IPS DF 6.9 (cell line): Measurements from ENCODE around the gene SLC7A1.

Experiments used
- DNase-seq: peaks from one replicate; pipeline ENCODE4 v3.0.0-alpha.2; 2013; ENCODE audit warnings: low read depth, low spot score
- H3K27ac ChIP-seq: one replicate; pipeline ENCODE4 v1.5.1; 2013; ENCODE audit warnings: low read length, control low read depth
- H3K27me3 ChIP-seq: 2 replicates; pipeline ENCODE4 v1.6.1; 2013; ENCODE audit warnings: mild to moderate bottlenecking, low read length; ENCODE audit not compliant: control insufficient read depth, insufficient read depth
- H3K36me3 ChIP-seq: 2 replicates; pipeline ENCODE4 v1.6.1; 2013; ENCODE audit warnings: low read length; ENCODE audit not compliant: control insufficient read depth, insufficient read depth
- H3K4me1 ChIP-seq: 2 replicates; pipeline ENCODE4 v1.6.1; 2013; ENCODE audit warnings: low read length; ENCODE audit not compliant: control insufficient read depth, insufficient read depth
- H3K4me3 ChIP-seq: 2 replicates; pipeline ENCODE4 v1.5.1; 2013; ENCODE audit warnings: mild to moderate bottlenecking, low read length
- H3K9me3 ChIP-seq: 2 replicates; pipeline ENCODE4 v1.6.1; 2013; ENCODE audit warnings: low read length, inconsistent platforms; ENCODE audit not compliant: control insufficient read depth, insufficient read depth
- WGBS: extraction: QIAGEN DNeasy Blood & Tissue Kit; methylation state at CpG from one replicate; pipeline ENCODE4 v1.1.7; 2013; ENCODE audit warnings: mixed read lengths, missing lambda C conversion rate; ENCODE audit not compliant: insufficient read length, insufficient coverage; 5-methylcytosine and 5-hydroxymethylcytosine counted together

Gene SLC7A1

GRCh38 chr13:29503041-29503837, 92.2 kb downstream of the SLC7A1 start:
- Histone ChIP-seq H3K4me3 (no peak overlapping the region), H3K36me3 (no peaks in the 10 kb centered on the region), H3K9me3 (no peaks in the 10 kb centered on the region), H3K27ac (no peak overlapping the region), H3K4me1 (no peaks in the 10 kb centered on the region), H3K27me3 (no peaks in the 10 kb centered on the region)
- no CpG with 5 or more reads among the region's 32 CpGs for WGBS
- peak; percentile 18 for DNase-seq

GRCh38 chr13:29502391-29503008, 93.0 kb downstream of the SLC7A1 start:
- no CpG with 5 or more reads among the region's 13 CpGs for WGBS
- Histone ChIP-seq H3K36me3 (no peaks in the 10 kb centered on the region), H3K9me3 (no peaks in the 10 kb centered on the region), H3K4me3 (no peak overlapping the region), H3K27me3 (no peaks in the 10 kb centered on the region), H3K27ac (no peak overlapping the region), H3K4me1 (no peaks in the 10 kb centered on the region)
- no peak for DNase-seq

GRCh38 chr13:29501674-29502073, 93.8 kb downstream of the SLC7A1 start:
- Histone ChIP-seq H3K36me3 (no peaks in the 10 kb centered on the region), H3K27me3 (no peaks in the 10 kb centered on the region), H3K4me3 (no peak overlapping the region), H3K4me1 (no peaks in the 10 kb centered on the region), H3K27ac (no peak overlapping the region), H3K9me3 (no peaks in the 10 kb centered on the region)
- 100% methylated on average over 2 of the region's 4 CpGs for WGBS
- DNase-seq: no peak

- Histone ChIP-seq H3K27me3 (no peaks in the 10 kb centered on the region), H3K27ac (no peak overlapping the region), H3K36me3 (no peaks in the 10 kb centered on the region), H3K9me3 (no peaks in the 10 kb centered on the region), H3K4me3 (no peak overlapping the region), H3K4me1 (no peaks in the 10 kb centered on the region)
- DNase-seq: no peak
- no CpG with 5 or more reads among the region's 7 CpGs for WGBS
Measured at GRCh38 chr13:29500386-29500785, 95.1 kb downstream of the SLC7A1 start.

- no peak for DNase-seq
- WGBS: no CpG with 5 or more reads among the region's 7 CpGs
- Histone ChIP-seq H3K36me3 (no peaks in the 10 kb centered on the region), H3K9me3 (no peaks in the 10 kb centered on the region), H3K27ac (no peak overlapping the region), H3K4me3 (no peak overlapping the region), H3K27me3 (no peaks in the 10 kb centered on the region), H3K4me1 (no peaks in the 10 kb centered on the region)
Measured at GRCh38 chr13:29499506-29500165, 95.9 kb downstream of the SLC7A1 start.

- H3K4me1 ChIP-seq: no peaks in the 10 kb centered on the region
- no peak for DNase-seq
Measured at GRCh38 chr13:29498426-29499040, 97.0 kb downstream of the SLC7A1 start.

GRCh38 chr13:29497137-29497654, 98.3 kb downstream of the SLC7A1 start:
- no CpG with 5 or more reads among the region's 15 CpGs for WGBS
- H3K36me3 ChIP-seq: no peaks in the 10 kb centered on the region
- H3K9me3 ChIP-seq: no peaks in the 10 kb centered on the region
- H3K4me1 ChIP-seq: no peaks in the 10 kb centered on the region
- no peaks in the 10 kb centered on the region for H3K27me3 ChIP-seq
- H3K4me3 ChIP-seq: no peak overlapping the region
- no peak overlapping the region for H3K27ac ChIP-seq
- no peak for DNase-seq

More at GRCh38 chr13:29498426-29499040, 97.0 kb downstream of the SLC7A1 start:
- no peak overlapping the region for H3K4me3 ChIP-seq
- no peaks in the 10 kb centered on the region for H3K36me3 ChIP-seq
- WGBS: no CpG with 5 or more reads among the region's 13 CpGs
- no peak overlapping the region for H3K27ac ChIP-seq
- no peaks in the 10 kb centered on the region for H3K27me3 ChIP-seq
- H3K9me3 ChIP-seq: no peaks in the 10 kb centered on the region

GRCh38 chr13:29496241-29496712, 99.2 kb downstream of the SLC7A1 start:
- WGBS: no CpG with 5 or more reads among the region's 9 CpGs
- DNase-seq: no peak
- Histone ChIP-seq H3K36me3 (no peaks in the 10 kb centered on the region), H3K4me3 (no peak overlapping the region), H3K27me3 (no peaks in the 10 kb centered on the region), H3K4me1 (no peaks in the 10 kb centered on the region), H3K27ac (no peak overlapping the region), H3K9me3 (no peaks in the 10 kb centered on the region)

GRCh38 chr13:29494520-29494919, 101.0 kb downstream of the SLC7A1 start:
- Histone ChIP-seq H3K36me3 (no peaks in the 10 kb centered on the region), H3K27me3 (no peaks in the 10 kb centered on the region), H3K4me3 (no peak overlapping the region), H3K4me1 (no peaks in the 10 kb centered on the region), H3K27ac (no peak overlapping the region), H3K9me3 (no peaks in the 10 kb centered on the region)
- WGBS: no CpG with 5 or more reads among the region's 8 CpGs
- no peak for DNase-seq

- WGBS: no CpG with 5 or more reads among the region's 4 CpGs
- DNase-seq: no peak
- Histone ChIP-seq H3K36me3 (no peaks in the 10 kb centered on the region), H3K9me3 (no peaks in the 10 kb centered on the region), H3K27me3 (no peaks in the 10 kb centered on the region), H3K4me3 (no peak overlapping the region), H3K27ac (no peak overlapping the region), H3K4me1 (no peaks in the 10 kb centered on the region)
Measured at GRCh38 chr13:29493796-29494195, 101.7 kb downstream of the SLC7A1 start.
